Thyroid gland (tissue), 4 donors: ENCODE measurements around the gene PVR. TPM values are rescaled to one million over a fixed set of nuclear protein-coding genes. Genes with fewer than 3 reads are reported as not detected.
"Not testable (repeated sequence)": the region's sequence is repeated elsewhere in the genome, so short reads cannot be mapped to it uniquely, and the experiment has no call there.

Experiments
- DNase-seq, 2 donors: peaks; one replicate each; pipeline ENCODE4 v3.0.0-alpha.2; 2019
- H3K27ac ChIP-seq, 3 donors: fragments of 200-600 bp; sonication (generic); 1 replicate in 2 of 3; 2 replicates in 1 of 3; pipeline ENCODE4 v1.5.1; 2016 to 2019; ENCODE audit warnings: mild to moderate bottlenecking in 1 of 3, moderate library complexity in 1 of 3
- H3K27me3 ChIP-seq: fragments of 200-600 bp; sonication (generic); one replicate; pipeline ENCODE4 v1.5.1; 2019
- H3K36me3 ChIP-seq, 2 donors: fragments of 200-600 bp; sonication (generic); one replicate each; pipeline ENCODE4 v1.5.1; 2016 to 2019
- H3K4me1 ChIP-seq, 2 donors: fragments of 200-600 bp; sonication (generic); one replicate each; pipeline ENCODE4 v1.5.1; 2017 to 2019
- H3K4me3 ChIP-seq, 3 donors: fragments of 200-600 bp; sonication (generic); replicated peaks in 1 of 3; 1 replicate in 2 of 3; 2 replicates in 1 of 3; pipeline ENCODE4 v1.5.1; 2016; ENCODE audit warnings: mild to moderate bottlenecking in 1 of 3
- H3K9me3 ChIP-seq: fragments of 200-600 bp; sonication (generic); one replicate; pipeline ENCODE4 v1.5.1; 2017
- POLR2A ChIP-seq, 2 donors: fragments of 450-650 bp; IDR thresholded peaks; one replicate each; pipeline ENCODE4 v1.6.1; 2017; ENCODE audit warnings: antibody characterized with exemption in 2 of 2, mild to moderate bottlenecking in 2 of 2, moderate library complexity in 1 of 2
- WGBS, 2 donors: methylation state at CpG; one replicate each; pipeline ENCODE4 v1.1.5; 2017; 5-methylcytosine and 5-hydroxymethylcytosine counted together
- intact Hi-C: fragments of 100-400 bp; cut with DNase I; formaldehyde crosslinking; loops from one replicate; pipeline ENCODE4 v1.15.1; 2023
- total RNA-seq, 4 donors: library from RNA; depleted of rRNA; stranded (reverse); fragments of >200 nt; gene quantifications; one replicate each; pipeline ENCODE4 v1.2.3, GENCODE V29; 2016
- TF ChIP-seq, protein P1 (sequence below), 6 experiments: fragments of 200-600 bp in 3 of 6; fragments of 450-650 bp in 3 of 6; sonication (generic) in 3 of 6; IDR thresholded peaks; one replicate each; pipeline ENCODE4 v1.5.1; 2016 to 2019; ENCODE audit warnings: antibody characterized with exemption in 6 of 6, mild to moderate bottlenecking in 2 of 6, inconsistent platforms in 1 of 6, moderate library complexity in 1 of 6

PVR gene
- total RNA-seq, 4 donors from 2014 or later, result 25.4 to 36.5 (median 30.2) TPM

DNA sequence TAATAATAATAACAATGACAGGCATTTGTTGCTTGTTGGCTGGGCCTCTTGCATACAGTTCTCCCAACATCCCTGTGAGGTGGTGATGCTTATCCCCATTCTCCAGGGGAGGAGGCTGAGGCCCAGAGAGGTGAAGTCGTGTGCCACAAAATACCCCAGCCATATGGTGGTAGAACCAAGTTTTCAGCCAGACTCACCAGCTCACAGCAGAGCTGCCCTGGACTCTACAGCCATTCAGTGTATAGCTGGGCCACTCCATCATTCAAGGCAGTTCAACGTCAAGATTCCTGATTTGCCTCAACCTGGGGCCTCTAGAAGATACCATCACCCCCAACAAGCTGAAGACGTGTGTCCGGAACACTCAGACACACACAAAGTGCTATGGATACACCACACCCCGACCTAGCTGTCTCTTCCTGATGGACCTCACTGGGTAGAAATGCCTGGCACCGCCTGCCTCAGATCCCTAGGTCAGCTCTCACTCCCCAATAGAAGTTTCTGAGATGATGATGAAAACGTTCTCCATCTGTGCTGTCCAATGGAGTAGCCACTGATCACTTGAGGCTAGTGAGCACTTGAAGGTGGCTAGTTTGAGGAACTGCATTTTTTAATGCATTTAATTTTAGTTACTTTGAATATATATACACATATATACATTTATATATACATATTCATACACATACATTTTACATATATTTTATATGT lies 23.3 kb downstream of the PVR start:
- Histone ChIP-seq H3K27me3 (no peaks in the 10 kb centered on the region), H3K9me3 (no peaks in the 10 kb centered on the region), H3K36me3 (peaks cover 3 to 7% of the 10 kb centered on the region in 2 donors), H3K27ac (no peak overlapping the region), H3K4me3 (no peak overlapping the region), H3K4me1 (peaks cover 0 to 11% of the 10 kb centered on the region in 2 donors)
- DNase-seq, result no peak
- 72 to 87% methylated on average over 7 of the region's 7 CpGs for WGBS, 2 donors
- TF ChIP-seq, protein P1, sequence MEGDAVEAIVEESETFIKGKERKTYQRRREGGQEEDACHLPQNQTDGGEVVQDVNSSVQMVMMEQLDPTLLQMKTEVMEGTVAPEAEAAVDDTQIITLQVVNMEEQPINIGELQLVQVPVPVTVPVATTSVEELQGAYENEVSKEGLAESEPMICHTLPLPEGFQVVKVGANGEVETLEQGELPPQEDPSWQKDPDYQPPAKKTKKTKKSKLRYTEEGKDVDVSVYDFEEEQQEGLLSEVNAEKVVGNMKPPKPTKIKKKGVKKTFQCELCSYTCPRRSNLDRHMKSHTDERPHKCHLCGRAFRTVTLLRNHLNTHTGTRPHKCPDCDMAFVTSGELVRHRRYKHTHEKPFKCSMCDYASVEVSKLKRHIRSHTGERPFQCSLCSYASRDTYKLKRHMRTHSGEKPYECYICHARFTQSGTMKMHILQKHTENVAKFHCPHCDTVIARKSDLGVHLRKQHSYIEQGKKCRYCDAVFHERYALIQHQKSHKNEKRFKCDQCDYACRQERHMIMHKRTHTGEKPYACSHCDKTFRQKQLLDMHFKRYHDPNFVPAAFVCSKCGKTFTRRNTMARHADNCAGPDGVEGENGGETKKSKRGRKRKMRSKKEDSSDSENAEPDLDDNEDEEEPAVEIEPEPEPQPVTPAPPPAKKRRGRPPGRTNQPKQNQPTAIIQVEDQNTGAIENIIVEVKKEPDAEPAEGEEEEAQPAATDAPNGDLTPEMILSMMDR (IDR thresholded peaks at IDR 0.05), result no peak
- TF ChIP-seq POLR2A (IDR thresholded peaks at IDR 0.05), result no peak
- intact Hi-C loops, result no loop called here

DNA sequence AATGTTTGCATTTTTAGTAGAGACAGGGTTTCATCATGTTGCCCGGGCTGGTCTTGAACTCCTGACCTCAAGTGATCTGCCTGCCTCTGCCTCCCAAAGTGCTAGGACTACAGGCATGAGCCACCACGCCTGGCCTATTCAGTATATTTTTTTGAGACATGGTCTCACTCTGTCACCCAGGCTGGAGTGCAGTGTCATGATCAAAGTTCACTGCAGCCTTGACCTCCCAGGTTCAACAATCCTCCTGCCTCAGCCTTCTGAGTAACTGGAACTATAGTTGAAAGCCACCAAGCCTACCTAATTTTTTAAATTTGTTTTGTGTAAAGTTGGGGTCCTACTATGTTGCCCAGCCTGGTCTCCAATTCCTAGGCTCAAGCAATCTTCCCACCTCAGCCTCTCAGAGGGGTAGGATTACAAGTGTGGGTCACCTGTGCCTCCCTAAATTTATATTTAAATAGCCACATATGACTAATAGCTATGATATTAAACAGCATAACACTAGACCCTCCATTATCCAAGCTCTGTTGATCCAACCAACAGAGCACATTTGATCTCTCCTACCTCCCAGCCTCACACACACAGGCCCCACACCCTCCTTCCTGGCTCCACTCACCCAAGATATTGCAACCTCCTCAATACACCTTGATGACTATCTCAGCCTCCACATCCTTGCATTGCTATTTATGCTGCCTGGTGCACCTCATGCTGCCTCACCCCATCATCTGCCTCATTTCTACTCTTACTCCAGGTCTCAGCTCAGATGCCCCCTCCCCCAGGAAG lies 25.5 kb downstream of the PVR start:
- Histone ChIP-seq H3K9me3 (no peaks in the 10 kb centered on the region), H3K27me3 (no peaks in the 10 kb centered on the region), H3K36me3 (no peaks in the 10 kb centered on the region), H3K4me3 (no peak overlapping the region), H3K4me1 (peaks cover 0 to 11% of the 10 kb centered on the region in 2 donors), H3K27ac (no peak overlapping the region)
- intact Hi-C loops, result no loop called here
- DNase-seq, result no peak
- 89 to 96% methylated on average over 2 of the region's 2 CpGs for WGBS, 2 donors
- no peak for TF ChIP-seq POLR2A (IDR thresholded peaks at IDR 0.05)
- TF ChIP-seq, protein P1 (IDR thresholded peaks at IDR 0.05), result no peak

DNA sequence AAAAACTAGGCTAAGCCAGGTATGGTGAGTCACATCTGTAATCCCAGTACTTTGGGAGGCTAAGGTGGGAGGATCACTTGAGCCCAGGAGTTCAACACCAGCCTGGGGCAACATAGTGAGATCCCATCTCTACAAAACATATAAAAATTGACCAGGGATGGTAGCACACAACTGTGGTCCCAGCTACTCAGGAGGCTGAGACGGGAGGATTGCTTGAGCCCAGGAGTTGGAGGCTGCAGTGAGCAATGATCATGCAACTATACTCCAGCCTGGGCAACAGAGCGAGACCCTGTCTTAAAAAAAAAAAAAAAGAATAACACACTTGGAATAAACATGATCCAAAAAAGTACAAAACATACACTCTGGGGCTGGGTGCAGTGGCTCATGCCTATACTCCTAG lies 26.3 kb downstream of the PVR start:
- 95 to 97% methylated on average over 2 of the region's 2 CpGs for WGBS, 2 donors
- H3K27me3 ChIP-seq, H3K9me3 ChIP-seq, H3K4me3 ChIP-seq, intact Hi-C loops, DNase-seq, H3K27ac ChIP-seq, H3K36me3 ChIP-seq: not testable (repeated sequence)
- peaks cover 0 to 11% of the 10 kb centered on the region in 2 donors for H3K4me1 ChIP-seq

DNA sequence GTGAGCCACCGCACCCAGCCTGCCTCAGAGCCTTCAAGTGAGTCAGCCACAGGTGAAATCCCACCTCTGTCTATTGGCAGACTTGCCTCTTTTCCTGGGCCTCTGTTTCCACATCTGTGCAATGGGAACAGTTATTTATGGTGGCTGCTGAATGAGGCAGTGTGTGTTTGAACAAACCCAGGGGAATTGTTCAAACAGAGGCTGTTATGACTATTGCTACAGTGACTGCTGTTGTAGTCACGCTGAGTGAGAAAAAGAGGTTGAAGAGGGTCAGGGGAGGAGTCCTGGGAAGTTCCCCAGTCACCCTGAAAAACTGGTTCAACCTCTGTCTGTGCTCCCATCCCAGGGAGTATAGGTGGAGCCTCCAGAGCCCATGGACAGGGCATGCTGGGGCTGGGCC lies 27.7 kb downstream of the PVR start, which contains the start of gene CEACAM19:
CEACAM19 (plus strand) TSS at position 83 of the 400 bp plus-strand sequence. CDS start 450 bp downstream, outside the sequence.
- DNase-seq, result peak in 1 of 2 donors; percentile 35
- Histone ChIP-seq H3K9me3 (no peaks in the 10 kb centered on the region), H3K4me3 (no peak within 1 kb of the TSS), H3K27me3 (no peaks in the 10 kb centered on the region), H3K4me1 (peaks cover 0 to 21% of the 10 kb centered on the region in 2 donors), H3K36me3 (no peaks in the 10 kb centered on the region), H3K27ac (peak within 1 kb of the TSS in 1 of 3 donors; percentile 49)
- TF ChIP-seq POLR2A (IDR thresholded peaks at IDR 0.05), result peak in 1 of 2 donors; percentile 9
- TF ChIP-seq, protein P1 (IDR thresholded peaks at IDR 0.05), result no peak
- intact Hi-C loops, result no loop called here
- WGBS, 2 donors, result 36 to 65% methylated on average over 2 of the region's 2 CpGs

DNA sequence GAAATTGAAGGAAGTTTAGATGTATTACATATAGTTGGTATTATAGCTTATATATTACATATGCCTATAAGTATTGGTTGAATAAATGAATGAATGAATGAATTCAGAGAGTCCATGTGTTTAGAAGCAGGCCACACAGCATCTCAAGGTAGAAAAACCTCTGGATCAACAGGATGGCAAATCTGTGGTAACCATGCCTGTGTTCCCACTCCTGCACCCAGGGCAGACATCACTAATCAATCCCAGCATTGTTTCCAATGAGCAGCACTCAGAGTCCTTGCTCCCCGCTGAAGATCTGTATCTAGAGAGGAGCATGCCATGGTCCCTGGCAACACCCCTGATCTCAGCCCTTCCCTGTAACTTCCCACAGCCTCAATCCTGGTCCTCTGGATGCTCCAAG lies 28.5 kb downstream of the PVR start:
- Histone ChIP-seq H3K4me3 (no peak overlapping the region), H3K27ac (no peak overlapping the region), H3K36me3 (no peaks in the 10 kb centered on the region), H3K27me3 (no peaks in the 10 kb centered on the region), H3K4me1 (peaks cover 2 to 28% of the 10 kb centered on the region in 2 donors), H3K9me3 (no peaks in the 10 kb centered on the region)
- no peak for DNase-seq
- TF ChIP-seq, protein P1 (IDR thresholded peaks at IDR 0.05), result no peak
- TF ChIP-seq POLR2A (IDR thresholded peaks at IDR 0.05), result no peak
- WGBS, 2 donors, result 100% methylated on average over 1 of the region's 1 CpG
- intact Hi-C loops, result no loop called here
